Thymus (tissue), 11 donors: ENCODE data around the gene FAM78A. TPM values are rescaled to one million over a fixed set of nuclear protein-coding genes. Genes with fewer than 3 reads are reported as not detected.
"Not testable (repeated sequence)": the region's sequence is repeated elsewhere in the genome, so short reads cannot be mapped to it uniquely, and the experiment has no call there.

Source experiments
- DNase-seq, 9 donors: peaks; one replicate each; pipeline ENCODE4 v3.0.0-alpha.2; 2013; ENCODE audit warnings: low spot score in 9 of 9, low read depth in 6 of 9, missing footprints in 1 of 9
- H3K27ac ChIP-seq, 2 donors: one replicate each; pipeline ENCODE4 v1.5.1; 2013; ENCODE audit warnings: control low read depth in 1 of 2, low read depth in 1 of 2, low read length in 1 of 2, mild to moderate bottlenecking in 1 of 2, moderate library complexity in 1 of 2
- H3K27me3 ChIP-seq, 2 donors: one replicate each; pipeline ENCODE4 v1.5.1; 2013; ENCODE audit warnings: low read length in 1 of 2; ENCODE audit not compliant: control insufficient read depth in 2 of 2, insufficient read depth in 1 of 2
- H3K36me3 ChIP-seq, 2 donors: one replicate each; pipeline ENCODE4 v1.5.1; 2013; ENCODE audit warnings: low read length in 1 of 2, mild to moderate bottlenecking in 1 of 2, moderate library complexity in 1 of 2; ENCODE audit not compliant: control insufficient read depth in 2 of 2, insufficient read depth in 2 of 2
- H3K4me1 ChIP-seq, 2 donors: one replicate each; pipeline ENCODE4 v1.5.1; 2013; ENCODE audit warnings: low read length in 2 of 2; ENCODE audit not compliant: control insufficient read depth in 2 of 2, insufficient read depth in 2 of 2
- H3K4me3 ChIP-seq, 2 donors: one replicate each; pipeline ENCODE4 v1.5.1; 2013; ENCODE audit warnings: low read length in 2 of 2, control low read depth in 1 of 2, mild to moderate bottlenecking in 1 of 2
- H3K9me3 ChIP-seq, 2 donors: one replicate each; pipeline ENCODE4 v1.5.1; 2013; ENCODE audit warnings: low read length in 1 of 2, mild to moderate bottlenecking in 1 of 2; ENCODE audit not compliant: control insufficient read depth in 2 of 2, insufficient read depth in 1 of 2
- WGBS: extraction: QIAGEN DNeasy Blood & Tissue Kit; methylation state at CpG from one replicate; pipeline ENCODE4 v1.1.7; 2013; 5-methylcytosine and 5-hydroxymethylcytosine counted together
- polyA plus RNA-seq: library from polyadenylated mRNA; stranded (reverse); fragments of 200-250 nt; gene quantifications from one replicate; pipeline ENCODE4 v1.2.3, GENCODE V29; 2013
- total RNA-seq: library from RNA; stranded (reverse); fragments of 120-200 nt; gene quantifications from one replicate; pipeline ENCODE4 v1.2.4, GENCODE V29; 2013
- donor health status: healthy.

The FAM78A gene
- total and polyA plus RNA-seq, 2 donors: 19.6 to 28.2 TPM

DNA sequence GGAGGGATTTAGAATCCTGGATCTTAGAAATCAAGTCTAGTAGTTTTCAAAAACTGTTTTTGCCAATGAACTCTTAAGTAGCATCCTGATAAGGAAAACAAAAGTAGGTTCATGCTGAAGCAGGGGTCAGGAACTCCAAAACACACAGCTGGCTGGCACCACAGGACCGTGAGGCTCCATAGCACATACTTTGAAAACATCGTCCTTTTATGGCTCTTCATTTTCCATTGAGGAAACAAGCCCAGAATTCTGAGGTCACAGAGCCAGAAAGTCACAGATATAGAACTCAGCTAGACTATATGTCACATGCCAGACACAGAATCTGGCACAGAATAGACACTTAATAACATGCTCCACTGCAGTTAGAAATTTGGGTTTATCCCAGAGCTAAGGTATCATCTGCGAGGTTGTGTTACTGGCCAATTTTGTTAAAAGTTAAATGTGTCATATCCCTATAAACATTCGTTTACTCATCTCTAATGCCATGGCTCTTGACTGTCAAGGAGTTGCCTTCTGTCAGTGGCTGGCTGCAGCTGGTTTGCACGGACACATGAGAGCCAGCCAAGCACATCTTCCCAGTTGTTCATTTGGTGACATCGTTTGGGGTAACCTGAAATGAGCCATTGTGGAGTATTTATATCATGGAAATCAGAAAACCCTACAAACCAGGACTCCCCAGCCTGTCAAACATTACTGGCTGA is 58.8 kb downstream of the FAM78A start:
- Histone ChIP-seq H3K27ac (no peak overlapping the region), H3K4me3 (no peak overlapping the region), H3K27me3 (no peaks in the 10 kb centered on the region), H3K4me1 (no peaks in the 10 kb centered on the region), H3K36me3 (peaks cover 48 to 55% of the 10 kb centered on the region in 2 donors), H3K9me3 (peaks cover 0 to under 1% of the 10 kb centered on the region in 2 donors)
- 95% methylated on average over 6 of the region's 6 CpGs for WGBS
- DNase-seq: no peak

DNA sequence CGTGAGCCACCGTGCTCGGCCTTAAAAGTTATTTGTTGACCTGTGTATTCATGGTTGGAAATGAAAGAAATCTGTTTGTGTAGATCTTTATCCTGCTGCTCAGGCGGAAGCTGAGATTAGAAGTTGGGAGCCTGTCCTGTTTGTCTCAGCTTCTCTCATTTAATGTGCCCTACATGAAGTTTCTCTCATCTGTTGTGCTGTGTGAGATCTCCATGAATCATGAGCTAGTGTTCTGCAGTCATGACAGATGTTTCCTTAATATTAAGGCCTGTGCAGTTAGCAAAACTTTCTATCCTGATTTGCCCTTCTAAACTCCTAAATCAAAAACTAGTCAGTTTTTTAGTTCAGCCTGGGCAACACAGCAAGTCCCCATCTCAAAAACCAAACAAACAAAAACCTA is 59.5 kb downstream of the FAM78A start:
- WGBS: 95% methylated on average over 4 of the region's 4 CpGs
- Histone ChIP-seq H3K4me1 (no peaks in the 10 kb centered on the region), H3K27me3 (no peaks in the 10 kb centered on the region), H3K36me3 (peaks cover 49 to 58% of the 10 kb centered on the region in 2 donors), H3K9me3 (peaks cover 0 to 7% of the 10 kb centered on the region in 2 donors), H3K27ac (no peak overlapping the region), H3K4me3 (no peak overlapping the region)
- DNase-seq: no peak

DNA sequence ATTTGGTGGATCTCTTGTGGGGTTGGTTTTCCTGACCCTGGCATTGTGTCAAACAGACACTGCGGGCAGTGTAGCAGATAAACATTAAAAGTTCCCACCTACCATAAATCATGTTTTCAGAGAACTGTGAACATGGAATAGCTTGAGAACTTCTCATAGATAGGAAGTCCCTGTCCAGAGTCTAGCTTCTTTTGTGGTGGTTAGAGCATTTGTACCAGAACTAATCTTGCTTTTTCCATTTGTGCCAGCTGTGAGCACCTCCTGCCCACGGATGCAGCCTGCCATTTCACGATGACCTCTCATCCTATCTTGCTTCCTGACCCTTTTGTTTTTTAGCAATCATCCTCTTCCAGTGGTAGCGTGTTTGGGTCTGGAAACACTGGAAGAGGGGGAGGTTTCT is 61.4 kb downstream of the FAM78A start:
- Histone ChIP-seq H3K27me3 (no peaks in the 10 kb centered on the region), H3K36me3 (peaks cover 45 to 50% of the 10 kb centered on the region in 2 donors)
- WGBS: 69% methylated on average over 4 of the region's 4 CpGs

DNA sequence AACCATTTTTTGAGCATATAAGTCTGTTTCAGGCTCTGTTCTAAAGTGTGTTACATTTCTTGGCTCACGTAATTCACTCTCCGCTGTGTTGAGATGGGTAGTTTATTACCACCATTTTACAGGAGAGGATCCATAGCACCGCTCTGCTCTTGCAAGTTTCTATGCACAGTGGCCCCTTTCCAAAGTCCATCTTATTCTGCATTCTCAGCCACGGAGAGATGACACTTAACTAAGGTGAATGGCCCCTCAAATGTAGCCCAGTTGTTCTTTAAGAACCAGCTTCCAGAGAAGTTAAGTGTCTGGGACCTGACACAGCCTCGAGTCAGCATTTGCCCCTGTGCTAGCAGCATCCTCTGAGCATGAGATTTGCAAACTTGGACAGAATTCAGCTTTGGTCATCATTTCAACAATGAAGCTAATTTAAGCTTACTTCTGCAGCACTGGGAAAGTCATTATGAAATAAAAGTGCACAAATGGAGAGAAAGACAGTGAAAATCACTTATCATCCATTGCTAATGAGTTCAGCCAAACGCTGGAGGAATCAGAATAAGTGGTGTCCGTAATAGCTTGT is 61.9 kb downstream of the FAM78A start:
- Histone ChIP-seq H3K27ac (no peak overlapping the region), H3K4me3 (no peak overlapping the region), H3K27me3 (no peaks in the 10 kb centered on the region), H3K36me3 (peaks cover 46% of the 10 kb centered on the region in 2 donors), H3K4me1 (no peaks in the 10 kb centered on the region), H3K9me3 (peaks cover 1 to 9% of the 10 kb centered on the region in 2 donors)
- 78% methylated on average over 7 of the region's 7 CpGs for WGBS
- no peak for DNase-seq

More for the DNA sequence above, 61.4 kb downstream of the FAM78A start:
- Histone ChIP-seq H3K4me1 (no peaks in the 10 kb centered on the region), H3K27ac (no peak overlapping the region), H3K4me3 (no peak overlapping the region), H3K9me3 (peaks cover 1 to 9% of the 10 kb centered on the region in 2 donors)
- DNase-seq: no peak

DNA sequence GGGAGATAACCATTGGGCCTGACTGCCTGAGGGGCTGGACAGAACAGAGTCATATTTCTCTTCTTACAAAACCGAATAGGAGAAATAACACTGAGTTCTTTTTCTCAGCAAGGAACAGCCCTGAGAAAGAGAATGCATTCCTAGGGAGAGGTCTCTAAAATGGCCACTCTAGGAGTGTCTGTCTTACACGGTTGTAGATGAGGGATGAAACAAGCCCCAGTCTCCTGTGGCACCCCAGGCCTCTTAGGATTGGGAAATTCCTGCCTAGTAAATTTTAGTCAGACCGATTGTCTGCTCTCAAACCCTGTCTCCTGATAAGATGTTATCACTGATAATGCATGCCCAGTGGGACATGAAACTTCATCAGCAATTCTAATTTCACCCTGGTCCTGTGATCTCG is 64.4 kb downstream of the FAM78A start:
- not testable (repeated sequence) for H3K27me3 ChIP-seq, H3K4me3 ChIP-seq, H3K27ac ChIP-seq, H3K4me1 ChIP-seq, DNase-seq, H3K9me3 ChIP-seq
- H3K36me3 ChIP-seq: peaks cover 35 to 39% of the 10 kb centered on the region in 2 donors
- 97% methylated on average over 4 of the region's 4 CpGs for WGBS

Other genes starting within 250 kb of the FAM78A start
- gene AIF1L, start 180.0 kb downstream of the FAM78A start, total RNA-seq: 2.5 TPM
- 4.4 TPM for gene AIF1L, start 180.0 kb downstream of the FAM78A start, polyA plus RNA-seq
- 31.3 TPM for gene NUP214, start 150.9 kb downstream of the FAM78A start, total RNA-seq
- 35.0 TPM for gene NUP214, start 150.9 kb downstream of the FAM78A start, polyA plus RNA-seq
- 0.52 TPM for gene PLPP7, start 13.2 kb upstream of the FAM78A start, total RNA-seq
- gene PLPP7, start 13.2 kb upstream of the FAM78A start, polyA plus RNA-seq: 0.96 TPM
- gene PRRC2B, start 117.6 kb upstream of the FAM78A start, total RNA-seq: 23.0 TPM
- gene PRRC2B, start 117.6 kb upstream of the FAM78A start, polyA plus RNA-seq: 73.5 TPM
- gene POMT1, start 226.4 kb upstream of the FAM78A start, total RNA-seq: 16.8 TPM
- gene POMT1, start 226.4 kb upstream of the FAM78A start, polyA plus RNA-seq: 51.9 TPM